Osteoblast (primary cell): Measurements from ENCODE around the gene SLC17A5. TPM values are rescaled to one million over a fixed set of nuclear protein-coding genes. Genes with fewer than 3 reads are reported as not detected.

Experiments
- DNase-seq: peaks from one replicate; pipeline ENCODE4 v3.0.0; 2011; ENCODE audit warnings: low spot score, mixed read lengths; ENCODE audit not compliant: insufficient read length; ENCODE audit errors: missing footprints
- H2AFZ ChIP-seq: 2 replicates; pipeline ENCODE4 v1.6.0; 2011; ENCODE audit warnings: mild to moderate bottlenecking, low read length
- H3K27ac ChIP-seq: 2 replicates; pipeline ENCODE4 v1.5.1; 2011; ENCODE audit warnings: mild to moderate bottlenecking, low read depth, low read length, moderate library complexity
- H3K27me3 ChIP-seq: 2 replicates; pipeline ENCODE4 v1.6.0; 2012; ENCODE audit warnings: mild to moderate bottlenecking, control low read depth, inconsistent platforms, low read length, moderate library complexity; ENCODE audit not compliant: insufficient read depth
- H3K36me3 ChIP-seq: 2 replicates; pipeline ENCODE4 v1.5.1; 2011; ENCODE audit warnings: mild to moderate bottlenecking, low read length, control low read depth, moderate library complexity; ENCODE audit not compliant: insufficient read depth
- H3K4me1 ChIP-seq: 2 replicates; pipeline ENCODE4 v1.5.1; 2011; ENCODE audit warnings: mild to moderate bottlenecking, low read length, control low read depth, moderate library complexity; ENCODE audit not compliant: insufficient read depth
- H3K4me2 ChIP-seq: 2 replicates; pipeline ENCODE4 v1.6.0; 2011; ENCODE audit warnings: mild to moderate bottlenecking, low read length; ENCODE audit not compliant: insufficient read depth
- H3K4me3 ChIP-seq: fragments of 200-600 bp; sonication (generic); 3 replicates; pipeline ENCODE4 v1.5.1; 2012; ENCODE audit warnings: mild to moderate bottlenecking, low read length, inconsistent platforms; ENCODE audit not compliant: insufficient read depth
- H3K79me2 ChIP-seq: 2 replicates; pipeline ENCODE4 v1.6.0; 2012; ENCODE audit warnings: mild to moderate bottlenecking, low read length, control low read depth, inconsistent platforms; ENCODE audit not compliant: insufficient read depth
- H3K9me3 ChIP-seq: 2 replicates; pipeline ENCODE4 v1.5.1; 2011; ENCODE audit warnings: low read depth, low read length, control low read depth
- H4K20me1 ChIP-seq: 2 replicates; pipeline ENCODE4 v1.6.0; 2012; ENCODE audit warnings: mild to moderate bottlenecking, low read length, control low read depth; ENCODE audit not compliant: insufficient read depth
- total RNA-seq: library from RNA; depleted of rRNA; stranded (reverse); fragments of >200 nt; gene quantifications from 2 replicates; pipeline ENCODE4 v1.2.3, GENCODE V29; 2012
- TF ChIP-seq, protein P1 (sequence below): IDR thresholded peaks from 2 replicates; pipeline ENCODE4 v1.5.1; 2011; ENCODE audit warnings: mild to moderate bottlenecking, low read depth, low read length, moderate library complexity; ENCODE audit errors: extremely low read depth

SLC17A5 gene
- total RNA-seq, 1 donor = 38.7 TPM

DNA sequence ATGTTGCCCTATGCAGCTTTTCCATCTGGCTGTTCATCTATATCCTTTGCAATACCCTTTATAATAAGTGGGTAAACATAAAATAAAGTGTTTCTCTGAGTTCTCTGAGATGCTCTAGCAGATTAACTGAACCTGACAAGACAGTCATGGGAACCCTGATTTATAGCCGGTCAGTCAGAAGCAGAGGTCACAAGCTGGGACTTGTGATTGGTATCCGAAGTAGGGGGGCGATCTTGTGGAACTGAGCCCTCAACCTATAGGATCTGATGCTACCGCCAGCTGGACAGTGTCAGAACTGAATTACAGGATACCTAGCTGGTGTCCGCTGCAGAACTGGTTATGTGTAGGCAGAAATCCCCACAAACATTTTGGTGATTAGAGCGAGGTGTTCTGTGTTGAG, 39.0 kb downstream of the SLC17A5 start:
- H3K36me3 ChIP-seq = peaks cover 20% of the 10 kb centered on the region
- TF ChIP-seq, protein P1, sequence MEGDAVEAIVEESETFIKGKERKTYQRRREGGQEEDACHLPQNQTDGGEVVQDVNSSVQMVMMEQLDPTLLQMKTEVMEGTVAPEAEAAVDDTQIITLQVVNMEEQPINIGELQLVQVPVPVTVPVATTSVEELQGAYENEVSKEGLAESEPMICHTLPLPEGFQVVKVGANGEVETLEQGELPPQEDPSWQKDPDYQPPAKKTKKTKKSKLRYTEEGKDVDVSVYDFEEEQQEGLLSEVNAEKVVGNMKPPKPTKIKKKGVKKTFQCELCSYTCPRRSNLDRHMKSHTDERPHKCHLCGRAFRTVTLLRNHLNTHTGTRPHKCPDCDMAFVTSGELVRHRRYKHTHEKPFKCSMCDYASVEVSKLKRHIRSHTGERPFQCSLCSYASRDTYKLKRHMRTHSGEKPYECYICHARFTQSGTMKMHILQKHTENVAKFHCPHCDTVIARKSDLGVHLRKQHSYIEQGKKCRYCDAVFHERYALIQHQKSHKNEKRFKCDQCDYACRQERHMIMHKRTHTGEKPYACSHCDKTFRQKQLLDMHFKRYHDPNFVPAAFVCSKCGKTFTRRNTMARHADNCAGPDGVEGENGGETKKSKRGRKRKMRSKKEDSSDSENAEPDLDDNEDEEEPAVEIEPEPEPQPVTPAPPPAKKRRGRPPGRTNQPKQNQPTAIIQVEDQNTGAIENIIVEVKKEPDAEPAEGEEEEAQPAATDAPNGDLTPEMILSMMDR = no peak
- H4K20me1 ChIP-seq = no peaks in the 10 kb centered on the region
- no peaks in the 10 kb centered on the region for H3K79me2 ChIP-seq
- no peak for DNase-seq
- H2AFZ ChIP-seq = no peak overlapping the region
- no peak overlapping the region for H3K4me2 ChIP-seq
- no peak overlapping the region for H3K27ac ChIP-seq
- H3K4me1 ChIP-seq = no peaks in the 10 kb centered on the region
- H3K9me3 ChIP-seq = no peaks in the 10 kb centered on the region
- H3K4me3 ChIP-seq = no peak overlapping the region
- no peaks in the 10 kb centered on the region for H3K27me3 ChIP-seq

DNA sequence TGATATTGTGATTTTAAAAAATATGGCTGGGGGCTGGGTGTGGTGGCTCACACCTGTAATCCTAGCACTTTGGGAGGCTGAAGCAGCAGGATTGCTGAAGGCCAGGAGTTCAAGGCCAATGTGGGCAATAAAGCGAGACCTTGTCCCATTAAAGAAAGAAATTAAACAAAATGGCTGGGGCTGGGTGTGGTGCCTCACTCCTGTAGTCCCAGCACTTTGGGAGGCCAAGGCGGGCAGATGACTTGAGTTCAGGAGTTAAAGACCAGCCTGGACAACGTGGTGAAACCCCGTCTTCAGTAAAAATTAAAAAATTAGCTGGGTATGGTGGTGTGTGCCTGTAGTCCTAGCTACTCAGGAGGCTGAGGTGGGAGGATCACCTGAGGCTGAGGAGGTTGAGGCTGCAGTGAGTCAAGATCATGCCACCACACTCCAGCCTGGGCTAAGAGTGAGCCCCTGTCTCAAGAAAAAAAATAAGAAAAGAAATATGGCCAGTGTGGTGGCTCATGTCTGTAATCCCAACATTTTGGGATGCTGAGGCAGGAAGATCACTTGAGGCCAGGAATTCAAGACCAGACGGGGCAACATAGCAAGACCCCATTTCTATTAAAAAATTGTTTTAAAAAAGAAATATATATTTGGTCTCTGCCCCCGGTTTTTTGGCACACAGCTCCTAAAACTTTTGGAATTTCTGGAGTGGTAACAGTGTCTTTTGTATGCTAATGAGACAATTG, 39.8 kb downstream of the SLC17A5 start:
- Histone ChIP-seq H3K9me3 (no peaks in the 10 kb centered on the region), H3K79me2 (no peaks in the 10 kb centered on the region), H3K27ac (no peak overlapping the region), H4K20me1 (no peaks in the 10 kb centered on the region), H3K4me3 (no peak overlapping the region), H3K27me3 (no peaks in the 10 kb centered on the region), H3K4me1 (no peaks in the 10 kb centered on the region), H3K36me3 (peaks cover 28% of the 10 kb centered on the region), H2AFZ (no peak overlapping the region), H3K4me2 (no peak overlapping the region)
- TF ChIP-seq, protein P1 = no peak
- DNase-seq = no peak

DNA sequence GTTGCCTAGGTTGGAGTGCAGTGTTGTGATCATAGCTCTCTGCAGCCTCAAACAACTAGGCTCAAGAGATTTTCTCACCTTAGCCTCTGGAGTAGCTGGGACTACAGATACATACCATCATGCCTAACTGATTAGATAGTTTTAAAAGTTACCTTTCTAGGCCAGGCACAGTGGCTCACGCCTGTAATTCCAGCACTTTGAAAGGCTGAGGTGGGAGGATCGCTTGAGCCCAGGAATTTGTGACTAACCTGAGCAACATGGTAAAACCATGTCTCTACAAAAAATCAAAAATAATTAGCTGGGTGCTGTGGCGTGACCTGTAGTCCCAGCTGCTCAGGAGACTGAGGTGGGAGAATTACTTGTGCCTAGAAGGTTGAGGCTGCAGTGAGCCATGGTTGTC, 41.2 kb downstream of the SLC17A5 start:
- peaks cover 40% of the 10 kb centered on the region for H3K36me3 ChIP-seq
- H4K20me1 ChIP-seq = no peaks in the 10 kb centered on the region
- no peak overlapping the region for H2AFZ ChIP-seq
- no peak for DNase-seq
- H3K4me1 ChIP-seq = no peaks in the 10 kb centered on the region
- H3K4me3 ChIP-seq = no peak overlapping the region
- H3K79me2 ChIP-seq = no peaks in the 10 kb centered on the region
- TF ChIP-seq, protein P1 = no peak
- no peaks in the 10 kb centered on the region for H3K9me3 ChIP-seq
- no peaks in the 10 kb centered on the region for H3K27me3 ChIP-seq
- H3K4me2 ChIP-seq = no peak overlapping the region
- H3K27ac ChIP-seq = no peak overlapping the region

DNA sequence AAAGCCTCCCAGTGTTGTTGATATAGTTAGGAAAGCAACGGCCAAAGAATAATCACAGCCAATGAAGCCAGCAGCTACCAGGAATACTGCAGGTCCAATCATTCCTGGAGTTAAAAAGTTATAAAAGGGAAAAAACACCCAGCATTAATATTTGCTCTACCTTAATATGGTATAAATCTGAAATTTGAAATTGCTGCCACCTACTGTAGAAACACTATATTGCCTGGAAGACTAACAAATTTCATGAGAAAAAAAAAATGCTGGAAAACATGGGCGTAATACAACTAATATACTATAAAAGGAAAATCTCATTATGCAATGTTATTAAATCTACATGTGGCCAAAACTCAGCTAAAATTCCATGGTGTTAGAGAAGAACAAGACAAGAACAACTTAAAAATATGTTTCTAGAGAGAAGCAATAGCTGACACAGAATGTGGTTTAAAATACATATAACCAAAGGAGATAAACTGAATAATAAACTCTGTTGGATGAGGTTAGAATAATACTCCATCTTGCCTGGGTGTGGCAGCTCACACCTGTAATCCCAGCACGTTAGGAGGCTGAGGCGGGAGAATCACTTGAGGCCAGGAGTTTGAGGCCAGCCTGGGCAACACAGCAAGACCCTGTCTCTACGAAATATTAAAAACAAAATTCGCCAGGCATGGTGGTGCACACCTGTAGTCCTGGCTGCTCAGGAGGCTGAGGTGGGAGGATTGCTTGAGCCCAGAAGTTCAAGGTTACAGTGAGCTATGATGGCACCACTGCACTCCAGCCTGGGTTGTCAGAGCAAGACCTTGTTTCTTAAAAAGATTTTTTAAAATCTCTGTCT, 43.1 kb downstream of the SLC17A5 start:
- Histone ChIP-seq H3K36me3 (peaks cover 40% of the 10 kb centered on the region), H3K79me2 (no peaks in the 10 kb centered on the region), H3K4me2 (no peak overlapping the region), H3K4me3 (no peak overlapping the region), H3K27ac (peak overlapping the region; percentile 26), H4K20me1 (no peaks in the 10 kb centered on the region), H3K27me3 (no peaks in the 10 kb centered on the region), H2AFZ (no peak overlapping the region), H3K4me1 (no peaks in the 10 kb centered on the region), H3K9me3 (no peaks in the 10 kb centered on the region)
- TF ChIP-seq, protein P1 = peak; percentile 58
- DNase-seq = peak; percentile 43
